ENCODE measurements around the gene AGAP1.

The AGAP1 gene

GRCh38 chr2:236164925-236165841, 671.3 kb downstream of the AGAP1 start:
- TF ChIP-seq TAF1 (IDR thresholded peaks at IDR 0.05; ENCODE audit: borderline replicate concordance, insufficient read depth, low read length), result no peak
- TF ChIP-seq, protein P1, sequence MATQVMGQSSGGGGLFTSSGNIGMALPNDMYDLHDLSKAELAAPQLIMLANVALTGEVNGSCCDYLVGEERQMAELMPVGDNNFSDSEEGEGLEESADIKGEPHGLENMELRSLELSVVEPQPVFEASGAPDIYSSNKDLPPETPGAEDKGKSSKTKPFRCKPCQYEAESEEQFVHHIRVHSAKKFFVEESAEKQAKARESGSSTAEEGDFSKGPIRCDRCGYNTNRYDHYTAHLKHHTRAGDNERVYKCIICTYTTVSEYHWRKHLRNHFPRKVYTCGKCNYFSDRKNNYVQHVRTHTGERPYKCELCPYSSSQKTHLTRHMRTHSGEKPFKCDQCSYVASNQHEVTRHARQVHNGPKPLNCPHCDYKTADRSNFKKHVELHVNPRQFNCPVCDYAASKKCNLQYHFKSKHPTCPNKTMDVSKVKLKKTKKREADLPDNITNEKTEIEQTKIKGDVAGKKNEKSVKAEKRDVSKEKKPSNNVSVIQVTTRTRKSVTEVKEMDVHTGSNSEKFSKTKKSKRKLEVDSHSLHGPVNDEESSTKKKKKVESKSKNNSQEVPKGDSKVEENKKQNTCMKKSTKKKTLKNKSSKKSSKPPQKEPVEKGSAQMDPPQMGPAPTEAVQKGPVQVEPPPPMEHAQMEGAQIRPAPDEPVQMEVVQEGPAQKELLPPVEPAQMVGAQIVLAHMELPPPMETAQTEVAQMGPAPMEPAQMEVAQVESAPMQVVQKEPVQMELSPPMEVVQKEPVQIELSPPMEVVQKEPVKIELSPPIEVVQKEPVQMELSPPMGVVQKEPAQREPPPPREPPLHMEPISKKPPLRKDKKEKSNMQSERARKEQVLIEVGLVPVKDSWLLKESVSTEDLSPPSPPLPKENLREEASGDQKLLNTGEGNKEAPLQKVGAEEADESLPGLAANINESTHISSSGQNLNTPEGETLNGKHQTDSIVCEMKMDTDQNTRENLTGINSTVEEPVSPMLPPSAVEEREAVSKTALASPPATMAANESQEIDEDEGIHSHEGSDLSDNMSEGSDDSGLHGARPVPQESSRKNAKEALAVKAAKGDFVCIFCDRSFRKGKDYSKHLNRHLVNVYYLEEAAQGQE (IDR thresholded peaks at IDR 0.05; ENCODE audit: insufficient read depth in 1 of 2, low read depth in 2 of 2, low read length in 2 of 2), result no peak
- TF ChIP-seq SIN3A (IDR thresholded peaks at IDR 0.05; ENCODE audit: borderline replicate concordance, insufficient read depth, low read length), result no peak

GRCh38 chr2:236165842-236166795, 672.3 kb downstream of the AGAP1 start:
- TF ChIP-seq POLR2AphosphoS5 (IDR thresholded peaks at IDR 0.05; ENCODE audit: low read depth, low read length) (no peak), FOXP2 (optimal IDR thresholded peaks at IDR 0.05; ENCODE audit: borderline replicate concordance, extremely low read depth, extremely low read length, insufficient read depth) (no peak), SIN3A (IDR thresholded peaks at IDR 0.05; ENCODE audit: borderline replicate concordance, insufficient read depth, low read length) (no peak), TAF1 (IDR thresholded peaks at IDR 0.05; ENCODE audit: borderline replicate concordance, insufficient read depth, low read length) (no peak)
- TF ChIP-seq, protein P1 (IDR thresholded peaks at IDR 0.05; ENCODE audit: insufficient read depth in 1 of 2, low read depth in 2 of 2, low read length in 2 of 2), result no peak

DNA sequence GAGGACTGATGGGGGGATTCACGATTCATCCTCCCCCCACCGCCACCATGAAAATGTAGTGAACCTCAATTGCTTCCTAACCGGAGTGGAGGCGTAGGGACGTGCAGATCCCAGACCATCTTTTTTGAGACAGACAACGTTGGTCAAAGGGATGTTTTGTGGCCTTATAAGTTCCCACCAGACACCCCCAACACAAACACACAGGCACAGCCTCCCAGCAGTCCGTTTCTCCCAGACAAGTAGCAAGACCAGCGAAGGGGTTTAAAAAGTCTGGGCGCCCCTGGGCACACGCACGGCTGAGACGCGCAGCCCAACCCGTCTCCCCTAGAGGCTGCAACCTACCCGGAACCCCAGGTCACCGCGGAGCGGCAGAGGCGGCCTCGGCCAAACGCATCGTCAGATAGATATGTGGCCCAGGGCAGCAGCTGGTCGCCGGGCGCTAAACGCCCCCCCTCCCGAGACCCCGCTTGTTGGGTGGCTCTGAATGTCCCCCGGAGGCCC, 673.0 kb downstream of the AGAP1 start:
- TF ChIP-seq TAF1 (IDR thresholded peaks at IDR 0.05; ENCODE audit: borderline replicate concordance, insufficient read depth, low read length), result no peak
- TF ChIP-seq POLR2AphosphoS5 (IDR thresholded peaks at IDR 0.05; ENCODE audit: low read depth, low read length), result 0 out of 2 replicates have a peak, but pooled peaks have one; percentile 3

DNA sequence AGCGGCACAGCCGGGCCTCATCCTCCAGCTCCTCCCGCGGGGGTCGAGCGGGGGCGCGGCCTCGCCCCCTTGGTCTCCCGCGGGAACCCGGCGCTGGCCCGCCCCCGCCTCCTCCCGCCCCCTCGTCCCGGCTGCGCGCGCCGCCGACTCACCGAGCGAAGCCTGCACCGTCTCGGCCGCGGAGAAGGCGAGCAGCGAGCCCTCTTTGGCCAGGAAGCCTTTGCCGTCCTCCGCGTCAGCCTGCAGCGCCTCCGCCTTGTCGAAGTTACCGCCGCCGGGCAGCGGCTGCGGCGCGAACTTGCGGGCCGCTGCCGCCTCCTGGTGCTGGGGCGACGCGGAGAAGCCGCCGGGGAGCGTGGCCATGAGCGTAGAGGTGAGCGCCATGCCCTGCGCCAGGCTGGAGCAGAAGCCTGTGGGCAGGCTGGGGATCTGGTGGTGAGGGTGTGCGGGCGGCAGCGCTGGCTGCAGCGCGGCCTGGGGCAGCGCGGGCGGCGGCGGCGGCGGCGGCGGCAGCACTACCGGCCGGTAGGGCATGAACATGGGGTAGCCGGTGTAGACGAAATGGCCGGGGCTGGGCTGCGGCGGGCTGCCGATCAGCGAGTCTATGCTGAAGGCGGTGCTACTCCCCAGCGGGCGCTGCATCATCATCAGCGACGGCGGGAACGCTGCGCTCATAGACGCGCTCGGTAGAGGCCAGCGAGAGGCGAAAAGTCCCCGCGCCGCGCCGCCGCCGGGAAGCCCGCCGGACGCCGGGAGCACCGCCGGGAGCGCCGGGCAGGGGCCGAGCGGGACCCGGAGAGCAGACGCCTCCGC, 673.7 kb downstream of the AGAP1 start:
- TF ChIP-seq POLR2AphosphoS5 (IDR thresholded peaks at IDR 0.05; ENCODE audit: low read depth, low read length) (peak; percentile 37; the same call in 1 of the 2 replicates), TAF1 (IDR thresholded peaks at IDR 0.05; ENCODE audit: borderline replicate concordance, insufficient read depth, low read length) (no peak)

- TF ChIP-seq TAF1 (IDR thresholded peaks at IDR 0.05; ENCODE audit: borderline replicate concordance, insufficient read depth, low read length) (peak; percentile 70), FOXP2 (optimal IDR thresholded peaks at IDR 0.05; ENCODE audit: borderline replicate concordance, extremely low read depth, extremely low read length, insufficient read depth) (peak; percentile 24), SIN3A (IDR thresholded peaks at IDR 0.05; ENCODE audit: borderline replicate concordance, insufficient read depth, low read length) (no peak), POLR2AphosphoS5 (IDR thresholded peaks at IDR 0.05; ENCODE audit: low read depth, low read length) (peak; percentile 59)
- TF ChIP-seq, protein P1 (IDR thresholded peaks at IDR 0.05; ENCODE audit: insufficient read depth in 1 of 2, low read depth in 2 of 2, low read length in 2 of 2), result no peak
Observed at GRCh38 chr2:236168110-236169080, 674.6 kb downstream of the AGAP1 start, which contains the start of gene GBX2. TSS of gene GBX2 (minus strand) at chr2:236168386. CDS start at chr2:236167971, 415 bp downstream.
